ENCODE results near the gene SLC6A9. TPM values are rescaled to one million over a fixed set of nuclear protein-coding genes. Genes with fewer than 3 reads are reported as not detected.

The SLC6A9 gene
- total RNA-seq, result 10 to 100 TPM in 5 of 6 donors, 1 to 10 TPM in 1; 5.6 to 23.1 (median 19.5) TPM

DNA sequence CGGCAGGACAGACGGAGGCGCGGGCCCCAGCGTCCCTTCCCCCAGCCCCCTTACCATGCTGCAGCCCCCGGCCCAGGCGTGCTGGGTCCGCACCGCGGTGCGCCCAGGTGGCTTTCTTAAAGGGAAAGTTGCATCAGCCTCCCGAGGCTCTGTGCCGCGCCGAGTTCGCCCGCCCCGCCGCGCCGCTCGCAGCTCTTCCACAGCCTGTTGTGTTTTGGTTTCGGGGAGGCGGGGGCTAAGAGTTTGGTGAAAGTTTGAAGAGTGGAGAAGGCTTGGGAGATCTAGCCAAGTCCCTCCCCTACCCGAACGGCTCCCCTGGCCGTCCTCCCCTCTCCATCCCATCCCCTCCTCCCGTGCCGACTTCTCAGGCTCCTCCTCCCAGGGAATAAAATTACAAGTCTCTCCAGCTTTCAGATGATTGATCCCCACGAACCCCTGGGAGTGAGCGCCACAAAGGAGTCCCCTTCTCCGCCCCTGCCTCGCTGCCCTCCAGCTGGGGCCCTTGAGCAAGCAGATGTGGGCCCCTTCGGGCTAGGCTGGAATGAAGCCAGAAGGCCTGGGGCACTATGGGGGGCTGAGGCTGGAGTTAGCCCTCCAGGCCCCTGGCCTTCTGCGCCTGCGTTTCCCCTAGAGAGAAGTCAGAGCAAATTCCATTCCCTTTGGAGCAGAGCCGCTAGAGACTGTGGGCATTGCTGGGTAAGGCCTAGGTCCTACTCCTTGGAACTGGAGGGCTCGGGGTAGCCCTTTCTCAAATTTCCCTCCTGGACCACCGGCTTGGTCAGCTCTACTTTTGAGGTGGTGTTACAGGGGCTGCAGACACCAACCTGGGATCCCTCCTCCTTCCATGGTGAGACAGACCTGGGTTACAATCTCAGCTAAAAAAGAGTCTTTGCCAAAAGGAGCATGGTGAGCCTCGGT is at the start of gene SLC6A9:
Gene SLC6A9 (minus strand): TSS at position 211 of the 918 bp plus-strand sequence. CDS start 7,185 bp downstream, outside the sequence.
- DNase-seq, result peak; percentile 73 to 90
- WGBS, 2 donors, result 16 to 47% methylated on average over 15 to 40 of the region's 40 CpGs
- Histone ChIP-seq H3K4me3 (peak within 1 kb of the TSS; percentile 84 to 97 (median 89)), H3K27me3 (no peaks in the 10 kb centered on the region), H3K9me3 (no peaks in the 10 kb centered on the region), H3K36me3 (no peaks in the 10 kb centered on the region), H3K4me1 (peaks cover 20 to 43% (median 37%) of the 10 kb centered on the region in 4 donors), H3K27ac (peak within 1 kb of the TSS; percentile 77 to 92 (median 85))
- ATAC-seq (ENCODE audit: low FRiP score in 2 of 2), result peak; percentile 20 to 69
- TF ChIP-seq POLR2AphosphoS5 (IDR thresholded peaks at IDR 0.05) (peak in 1 of 2 donors; percentile 57), POLR2A (IDR thresholded peaks at IDR 0.05) (peak in 1 of 4 donors; percentile 65), CTCF (IDR thresholded peaks at IDR 0.05) (no peak), EP300 (IDR thresholded peaks at IDR 0.05) (no peak)

GRCh38 chr1:44079566-44079965 is 48.3 kb upstream of the SLC6A9 start:
- no peaks in the 10 kb centered on the region for H3K36me3 ChIP-seq
- H3K4me1 ChIP-seq, result no peaks in the 10 kb centered on the region
- DNase-seq, result no peak
- no peak overlapping the region for H3K27ac ChIP-seq
- no peaks in the 10 kb centered on the region for H3K9me3 ChIP-seq
- no peak overlapping the region for H3K4me3 ChIP-seq
- TF ChIP-seq POLR2AphosphoS5 (IDR thresholded peaks at IDR 0.05) (no peak), POLR2A (IDR thresholded peaks at IDR 0.05) (no peak), EP300 (IDR thresholded peaks at IDR 0.05) (no peak), CTCF (IDR thresholded peaks at IDR 0.05) (no peak)
- ATAC-seq (ENCODE audit: low FRiP score in 2 of 2), result no peak
- 85 to 86% methylated on average over 4 of the region's 4 CpGs for WGBS, 2 donors
- no peaks in the 10 kb centered on the region for H3K27me3 ChIP-seq

DNA sequence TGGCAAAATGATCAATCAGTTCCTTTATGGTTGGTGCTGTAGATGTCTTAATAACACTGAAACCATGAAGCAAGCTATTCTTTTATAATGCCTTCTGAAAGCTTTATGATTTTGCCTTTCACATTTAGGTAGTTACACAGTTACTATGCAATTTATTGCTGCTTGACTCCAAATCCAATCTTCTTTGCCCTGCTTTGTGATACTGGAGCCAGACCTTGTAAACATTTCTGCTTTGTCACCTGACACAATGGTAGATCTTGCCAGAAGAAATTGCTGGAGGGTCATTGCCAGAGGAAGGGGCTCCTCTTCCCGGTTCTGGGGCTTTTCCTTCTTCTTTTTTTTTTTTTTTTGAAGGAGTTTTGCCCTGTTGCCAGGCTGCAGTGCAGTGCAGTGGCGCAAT is 46.8 kb upstream of the SLC6A9 start:
- TF ChIP-seq EP300 (IDR thresholded peaks at IDR 0.05) (no peak), POLR2AphosphoS5 (IDR thresholded peaks at IDR 0.05) (no peak), POLR2A (IDR thresholded peaks at IDR 0.05) (no peak), CTCF (IDR thresholded peaks at IDR 0.05) (no peak)
- Histone ChIP-seq H3K27me3 (no peaks in the 10 kb centered on the region), H3K4me3 (no peak overlapping the region), H3K36me3 (no peaks in the 10 kb centered on the region), H3K9me3 (no peaks in the 10 kb centered on the region), H3K27ac (no peak overlapping the region), H3K4me1 (no peaks in the 10 kb centered on the region)
- ATAC-seq (ENCODE audit: low FRiP score in 2 of 2) (no peak), DNase-seq (no peak)
- WGBS, 2 donors, result 32 to 46% methylated on average over 2 of the region's 2 CpGs

- Histone ChIP-seq H3K27ac (no peak overlapping the region), H3K36me3 (no peaks in the 10 kb centered on the region), H3K4me1 (no peaks in the 10 kb centered on the region), H3K9me3 (no peaks in the 10 kb centered on the region), H3K4me3 (no peak overlapping the region), H3K27me3 (no peaks in the 10 kb centered on the region)
- WGBS, 2 donors, result 91 to 92% methylated on average over 5 of the region's 5 CpGs
- ATAC-seq (ENCODE audit: low FRiP score in 2 of 2), result no peak
- TF ChIP-seq EP300 (IDR thresholded peaks at IDR 0.05) (no peak), POLR2AphosphoS5 (IDR thresholded peaks at IDR 0.05) (no peak), CTCF (IDR thresholded peaks at IDR 0.05) (no peak), POLR2A (IDR thresholded peaks at IDR 0.05) (no peak)
- DNase-seq, result no peak
These were observed 46.2 kb upstream of the SLC6A9 start for GRCh38 chr1:44077421-44077820.

Data from upper lobe of left lung (tissue), 6 donors.